GM21619 (cell line): Measurements from ENCODE around the gene SPOCK1.
"Not testable (repeated sequence)": the region's sequence is repeated elsewhere in the genome, so short reads cannot be mapped to it uniquely, and the experiment has no call there.

Experiments
- ATAC-seq: cut with Tn5 transposase; IDR thresholded peaks from one replicate; pipeline ENCODE4 v1.9.1; 2021; ENCODE audit not compliant: unreplicated experiment

The SPOCK1 gene

GRCh38 chr5:137398751-137399150 is 100.4 kb downstream of the SPOCK1 start:
- ATAC-seq, result no peak

- ATAC-seq, result no peak
These were observed 101.0 kb downstream of the SPOCK1 start for GRCh38 chr5:137398154-137398553.

- no peak for ATAC-seq
These were observed 103.9 kb downstream of the SPOCK1 start for GRCh38 chr5:137395011-137395755.

DNA sequence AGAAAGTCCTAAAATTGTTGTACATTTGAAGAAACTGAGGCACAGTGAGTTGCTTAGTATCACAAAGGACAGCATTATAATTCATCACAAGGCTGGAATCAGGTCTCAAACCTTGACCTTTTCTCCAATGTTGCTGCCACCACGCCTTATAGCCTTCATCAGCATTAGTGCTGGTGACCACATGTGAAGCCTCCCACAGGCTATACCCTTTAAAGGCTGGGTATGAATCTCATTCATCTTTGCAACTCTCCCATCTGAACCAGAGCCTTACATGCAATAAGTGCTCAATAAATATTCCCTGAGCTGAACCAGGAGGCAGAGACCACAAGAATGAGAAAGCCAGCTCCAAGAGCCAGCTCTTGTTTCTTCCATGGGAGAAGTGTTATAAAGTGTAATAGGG is 104.7 kb downstream of the SPOCK1 start:
- ATAC-seq, result no peak

- no peak for ATAC-seq
These were observed 105.7 kb downstream of the SPOCK1 start for GRCh38 chr5:137393196-137393993.

DNA sequence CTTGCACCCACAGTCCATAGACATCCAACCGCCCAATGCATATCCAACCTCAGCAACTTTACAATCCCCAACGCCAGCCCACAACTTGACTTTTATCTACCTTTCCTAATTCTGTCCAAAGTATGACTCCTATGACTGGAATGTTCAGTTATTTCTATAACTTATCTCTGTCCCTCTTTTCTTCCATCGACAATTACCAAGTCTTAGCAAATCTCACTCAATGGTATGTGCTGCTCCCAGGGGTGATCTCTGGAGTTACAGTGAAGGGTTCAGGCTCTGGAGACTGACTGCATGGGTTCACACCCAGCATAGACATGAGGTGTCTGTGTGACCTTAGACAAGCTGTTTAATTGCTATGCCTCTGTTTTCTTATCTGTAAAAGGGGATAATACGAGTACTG is 106.9 kb downstream of the SPOCK1 start:
- ATAC-seq, result no peak

DNA sequence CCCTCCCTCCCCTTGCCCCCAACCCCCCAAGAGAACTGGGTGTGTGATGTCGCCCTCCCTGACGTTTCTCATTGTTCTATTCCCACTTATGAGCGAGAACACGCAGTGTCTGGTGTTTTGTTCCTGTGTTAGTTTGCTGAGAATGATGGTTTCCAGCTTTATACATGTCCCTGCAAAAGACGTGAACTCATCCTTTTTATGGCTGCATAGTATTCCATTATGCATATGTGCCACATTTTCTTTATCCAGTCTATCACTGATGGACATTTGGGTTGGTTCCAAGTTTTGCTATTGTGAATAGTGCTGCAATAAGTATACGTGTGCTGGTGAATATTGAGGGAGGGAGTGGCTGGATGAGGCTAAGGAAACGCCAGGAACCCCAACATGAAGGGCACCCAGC is 108.1 kb downstream of the SPOCK1 start:
- not testable (repeated sequence) for ATAC-seq

DNA sequence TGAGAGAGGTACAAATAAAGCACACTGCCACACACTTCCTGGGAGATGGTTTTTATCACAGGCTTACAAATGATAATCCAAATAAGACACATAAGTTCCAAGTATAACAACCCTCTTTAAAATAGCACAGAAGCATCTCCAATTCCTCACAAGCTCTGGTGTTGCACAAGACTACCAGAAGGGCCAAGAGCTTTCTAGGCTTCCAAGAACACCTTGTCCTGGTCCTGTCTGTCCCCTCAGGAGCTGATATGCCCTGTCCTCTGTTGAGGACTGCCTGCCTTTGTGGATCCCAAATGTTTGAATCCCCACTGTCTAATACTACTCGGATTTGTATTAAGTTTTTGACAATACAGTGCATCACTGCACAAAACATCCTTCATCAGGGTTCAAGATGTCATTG is 110.1 kb downstream of the SPOCK1 start:
- no peak for ATAC-seq

- no peak for ATAC-seq
These were observed 114.1 kb downstream of the SPOCK1 start for GRCh38 chr5:137385064-137385463.

- no peak for ATAC-seq
These were observed 115.2 kb downstream of the SPOCK1 start for GRCh38 chr5:137383909-137384308.

DNA sequence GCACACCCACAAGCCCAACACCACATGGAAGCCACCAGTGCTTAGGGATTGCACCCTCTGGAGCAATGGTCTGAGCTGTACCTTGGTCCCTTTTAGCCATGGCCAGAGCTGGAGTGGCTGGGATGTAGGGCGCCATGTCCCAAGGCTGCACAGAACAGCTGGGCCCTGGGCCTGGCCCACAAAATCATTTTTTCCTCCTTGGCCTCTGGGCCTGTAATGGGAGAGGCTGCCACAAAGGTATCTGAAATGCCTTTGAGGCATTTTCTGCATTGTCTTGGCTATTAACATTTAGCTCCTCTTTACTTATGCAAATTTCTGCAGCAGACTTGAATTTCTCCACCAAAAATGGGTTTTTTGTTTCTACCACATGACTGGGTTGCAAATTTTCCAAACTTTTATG is 117.6 kb downstream of the SPOCK1 start:
- no peak for ATAC-seq

DNA sequence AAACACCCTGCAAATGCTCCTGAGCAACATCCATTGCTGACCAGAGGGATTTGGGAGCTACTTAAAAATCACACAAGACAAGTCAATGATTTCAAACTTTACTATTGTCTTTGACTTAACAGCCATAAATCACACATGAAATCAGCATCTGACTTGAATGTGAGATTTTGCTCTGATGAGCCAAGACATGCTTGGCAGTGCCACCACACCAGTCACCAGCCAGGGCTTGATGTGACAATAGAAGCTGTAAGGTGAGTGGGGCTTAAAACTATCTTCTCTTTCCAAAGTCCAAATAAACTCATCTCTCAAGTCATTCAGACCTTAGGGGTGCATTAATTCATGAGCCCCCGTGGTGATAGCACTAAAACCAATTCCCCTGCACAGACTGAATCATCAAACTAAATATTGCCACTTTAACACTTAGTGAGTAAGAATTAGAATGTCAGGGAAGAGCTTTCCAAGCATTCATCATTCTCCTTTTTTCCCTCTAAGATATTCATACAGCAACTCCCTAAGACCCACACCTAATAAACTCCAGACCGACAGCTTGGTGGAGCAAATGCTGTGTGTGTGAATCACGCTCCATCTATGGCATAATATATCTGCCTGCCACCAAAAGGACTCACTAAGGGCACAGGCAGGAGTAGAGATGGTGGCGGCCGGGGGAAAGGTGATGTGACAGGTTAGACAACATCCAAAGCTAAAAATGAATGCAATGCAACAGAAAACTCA is 119.4 kb downstream of the SPOCK1 start:
- no peak for ATAC-seq

- ATAC-seq, result no peak
These were observed 123.2 kb downstream of the SPOCK1 start for GRCh38 chr5:137375741-137376526.

DNA sequence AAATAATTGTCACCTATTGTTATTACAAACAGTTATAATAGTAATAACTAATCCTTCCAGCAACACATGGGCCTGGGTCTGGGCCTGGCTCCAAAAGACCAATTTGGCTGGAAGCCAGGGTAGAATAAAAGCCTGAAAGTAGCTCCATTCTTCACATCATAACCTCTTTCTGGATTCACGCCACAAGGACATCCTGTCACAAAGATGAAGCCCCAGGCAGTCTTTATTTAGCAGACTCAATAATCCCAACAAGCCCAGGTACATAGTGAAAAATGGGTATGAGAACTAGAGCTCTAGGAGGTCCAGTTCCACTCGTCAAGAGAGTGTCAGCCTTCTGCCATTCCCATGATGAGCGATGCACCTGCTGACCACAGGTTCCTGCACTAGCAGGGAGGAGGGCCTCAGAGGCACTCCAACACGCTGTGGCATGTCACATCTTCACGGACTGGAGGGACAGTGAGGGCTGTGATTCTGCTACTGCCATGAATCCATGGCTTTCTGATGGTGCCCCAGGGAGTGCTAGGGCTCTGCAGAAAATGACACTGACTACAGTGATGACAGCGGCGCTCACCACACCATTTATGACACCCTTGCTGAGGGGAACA is 124.9 kb downstream of the SPOCK1 start:
- ATAC-seq, result no peak

- ATAC-seq, result no peak
These were observed 126.4 kb downstream of the SPOCK1 start for GRCh38 chr5:137372773-137373160.

DNA sequence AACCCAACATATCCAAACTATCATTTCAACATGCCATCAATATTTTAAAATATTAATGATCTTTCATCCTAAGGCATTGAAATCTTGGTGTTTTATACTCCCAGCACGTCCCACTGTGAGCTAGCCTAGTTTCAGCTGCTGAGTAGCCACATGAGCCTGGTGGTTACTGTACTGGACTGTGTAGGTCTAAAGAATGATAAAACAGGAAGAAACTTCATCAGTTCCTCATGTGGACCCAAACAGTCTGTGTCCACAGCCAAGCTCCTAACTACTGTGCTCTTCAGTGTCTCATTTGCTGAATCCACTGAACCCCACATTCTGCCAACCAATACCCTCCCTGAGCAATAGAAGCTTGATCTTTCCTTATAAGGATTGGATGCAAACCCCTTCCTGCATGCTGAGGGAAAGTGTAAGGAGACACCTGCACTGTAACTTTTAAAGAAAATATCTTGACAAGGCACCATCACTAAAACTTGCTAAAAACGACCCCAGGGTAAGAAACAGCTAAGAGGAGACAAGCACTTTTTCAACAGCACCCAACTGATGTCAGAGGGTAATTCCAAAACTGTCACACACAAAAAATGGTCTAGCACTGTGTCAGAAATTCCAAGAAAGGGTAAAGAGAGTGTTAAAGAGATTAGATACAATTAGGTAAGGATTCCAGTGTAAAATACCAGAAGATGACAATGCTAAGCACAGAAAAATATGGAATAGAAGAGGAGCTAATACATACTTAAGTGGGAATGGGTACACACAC is 126.9 kb downstream of the SPOCK1 start:
- no peak for ATAC-seq

DNA sequence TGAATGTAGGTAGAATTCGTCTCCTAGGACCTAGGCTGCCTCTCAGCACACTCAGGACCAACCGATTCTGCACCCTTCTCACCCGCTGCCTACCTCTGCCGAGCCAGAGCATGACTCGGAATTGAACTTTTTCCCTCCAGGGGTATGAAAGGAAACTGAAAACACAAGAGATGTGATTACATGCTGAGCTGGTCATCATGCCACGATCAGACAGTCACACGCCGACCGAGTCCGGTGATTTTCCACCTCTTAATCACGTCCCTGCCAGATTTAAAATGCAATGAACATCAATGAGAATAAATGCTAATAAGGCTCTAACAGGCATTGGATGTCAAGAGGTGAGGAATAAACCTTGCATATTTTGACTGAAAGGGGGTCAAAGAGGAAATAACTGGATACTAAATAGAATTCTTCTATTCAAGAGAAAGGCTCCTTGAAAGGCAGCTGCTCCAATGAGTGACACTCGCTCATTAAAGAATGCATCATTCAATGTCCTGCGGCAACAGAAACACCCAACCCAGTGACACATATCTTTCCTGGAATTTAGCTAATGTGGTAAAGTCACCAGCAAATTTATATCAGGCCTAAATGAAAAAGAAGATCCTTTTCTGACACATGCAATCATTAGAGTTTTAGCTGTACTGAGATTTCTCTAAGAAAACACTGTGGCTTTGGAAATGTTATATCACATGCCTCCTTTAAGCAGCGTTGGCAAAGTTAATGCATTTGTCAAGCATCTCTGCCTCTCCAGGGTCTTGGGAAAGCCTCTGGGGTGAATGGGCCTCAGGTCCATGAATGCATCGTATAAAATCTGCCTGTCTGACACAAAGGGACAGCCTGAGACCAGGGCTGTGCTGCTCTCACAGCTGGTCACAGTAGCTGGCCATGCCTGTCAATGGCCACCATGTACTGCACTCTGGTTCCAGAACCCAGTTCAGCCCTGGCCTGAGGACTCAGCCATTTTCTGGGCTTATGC is 128.7 kb downstream of the SPOCK1 start:
- ATAC-seq, result no peak

DNA sequence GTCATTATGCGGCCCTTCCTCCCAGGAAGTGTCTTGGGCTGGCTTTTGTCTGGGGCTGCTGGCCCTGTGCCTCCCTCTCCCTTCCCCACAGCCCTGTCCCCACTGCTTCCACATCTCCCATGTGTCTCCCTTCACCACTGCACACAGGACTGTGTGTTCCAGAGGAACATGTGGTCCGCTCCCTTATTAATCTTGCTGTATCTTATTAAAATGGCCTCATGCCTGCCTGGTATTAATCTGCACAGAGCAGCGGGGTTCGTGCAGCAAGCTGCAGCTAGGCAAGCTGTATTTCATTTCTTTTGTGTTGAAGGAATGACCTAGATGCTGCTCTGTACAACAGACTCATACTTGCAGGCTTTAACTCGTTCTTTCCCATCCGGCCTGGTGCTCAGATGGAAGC is 130.5 kb downstream of the SPOCK1 start:
- ATAC-seq, result no peak

DNA sequence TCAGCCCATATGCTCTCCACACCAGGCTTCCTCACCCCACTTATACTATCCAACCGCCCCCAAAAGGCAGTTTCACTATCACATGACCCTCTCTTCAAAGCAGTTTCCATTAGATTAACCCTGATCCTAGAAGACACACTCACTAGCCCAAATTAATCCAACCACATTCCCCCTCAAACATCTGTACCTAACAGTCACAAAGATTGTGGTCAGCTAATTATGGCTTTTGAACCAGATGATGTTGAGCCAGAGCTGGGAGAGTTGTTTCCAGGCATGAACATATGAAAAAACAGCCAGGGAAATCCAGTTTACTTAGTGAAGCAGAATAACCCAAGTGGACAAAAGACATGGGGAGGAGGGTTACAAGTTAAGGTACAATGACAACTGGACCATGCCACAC is 131.2 kb downstream of the SPOCK1 start:
- no peak for ATAC-seq
